ENCODE data around the gene HAPLN3. TPM values are rescaled to one million over a fixed set of nuclear protein-coding genes. Genes with fewer than 3 reads are reported as not detected.

HAPLN3 gene
- polyA plus RNA-seq, 1 of the 3 experiments (the other 2 are of a cell fraction) = 9.7 TPM

- no peak overlapping the region for H3K27ac ChIP-seq (ENCODE audit: low read depth in 2 of 2, low read length in 1 of 2)
- CTCF ChIA-PET = interaction anchor here (2.5 kb wide), 1 partner anchor 35 kb away, joined by 10 read pairs; no protein-coding TSS in a partner anchor
- no peaks in the 10 kb centered on the region for H4K20me1 ChIP-seq (ENCODE audit: insufficient read depth)
- H3F3A ChIP-seq (replicated peaks; ENCODE audit: insufficient read depth) = no peaks in the 10 kb centered on the region
- no peaks in the 10 kb centered on the region for H3K79me2 ChIP-seq (ENCODE audit: insufficient read depth)
- no peaks in the 10 kb centered on the region for H3K4me1 ChIP-seq (ENCODE audit: control insufficient read depth in 1 of 2, insufficient read depth in 2 of 2, low read depth in 1 of 2, low read length in 1 of 2)
- no peak for TF ChIP-seq RFX5 (IDR thresholded peaks at IDR 0.05; ENCODE audit: low read length)
- no peak for TF ChIP-seq SIN3A (IDR thresholded peaks at IDR 0.05; ENCODE audit: borderline replicate concordance, low read depth, low read length)
- no peak for TF ChIP-seq MEF2A (IDR thresholded peaks at IDR 0.05; ENCODE audit: borderline replicate concordance, low read depth)
- TF ChIP-seq RXRA (IDR thresholded peaks at IDR 0.05; ENCODE audit: borderline replicate concordance, low read depth) = no peak
- TF ChIP-seq EP300 (IDR thresholded peaks at IDR 0.05; ENCODE audit: borderline replicate concordance in 1 of 2, low read depth in 1 of 2, low read length in 1 of 2) = no peak
- TF ChIP-seq REST (IDR thresholded peaks at IDR 0.05; ENCODE audit: low read depth, low read length) = no peak
- no peak for TF ChIP-seq SMC3 (IDR thresholded peaks at IDR 0.05; ENCODE audit: low read depth, low read length)
- TF ChIP-seq FOXM1 (IDR thresholded peaks at IDR 0.05; ENCODE audit: low read depth) = no peak
- TF ChIP-seq FOXJ3 (CRISPR knock-in tag; IDR thresholded peaks at IDR 0.05) = no peak
- no peak for TF ChIP-seq RAD21 (IDR thresholded peaks at IDR 0.05; ENCODE audit: low read length)
- no peak for TF ChIP-seq NRF1 (IDR thresholded peaks at IDR 0.05; ENCODE audit: low read depth, low read length)
- TF ChIP-seq GATA2 (CRISPR knock-in tag; IDR thresholded peaks at IDR 0.05) = no peak
- TF ChIP-seq TAF1 (IDR thresholded peaks at IDR 0.05; ENCODE audit: borderline replicate concordance, low read depth, low read length) = no peak
- no peak for TF ChIP-seq USF2 (IDR thresholded peaks at IDR 0.05; ENCODE audit: borderline replicate concordance, low read depth, low read length)
- H2AFZ ChIP-seq (ENCODE audit: low read depth) = no peak overlapping the region
- no peak overlapping the region for H3K4me2 ChIP-seq
- no peaks in the 10 kb centered on the region for H3K27me3 ChIP-seq (ENCODE audit: insufficient read depth)
- H3K9ac ChIP-seq = no peak overlapping the region
- no peaks in the 10 kb centered on the region for H3K36me3 ChIP-seq (replicated peaks in 1 of 2; ENCODE audit: control insufficient read depth in 1 of 2, insufficient read depth in 2 of 2, low read length in 1 of 2)
- H3K9me2 ChIP-seq = no peaks in the 10 kb centered on the region
- H3K9me3 ChIP-seq = no peaks in the 10 kb centered on the region
- WGBS (ENCODE audit: low lambda C conversion rate) = 62% methylated on average over 4 of the region's 4 CpGs
- POLR2A ChIA-PET = no interaction called here
- no peak overlapping the region for H3K4me3 ChIP-seq (ENCODE audit: low read depth in 2 of 2, low read length in 1 of 2)
- no peak for DNase-seq
Measured at GRCh38 chr15:88940110-88940675, 44.8 kb upstream of the HAPLN3 start.

Measured in SK-N-SH (cell line).